ENCODE data around the gene NRXN3.

NRXN3 gene

GRCh38 chr14:79584679-79585078, 1414.5 kb downstream of the NRXN3 start:
- TF ChIP-seq CTCF (IDR thresholded peaks at IDR 0.05; ENCODE audit: poor library complexity, severe bottlenecking): peak; percentile 12
- H3K4me1 ChIP-seq (ENCODE audit: insufficient read depth, poor library complexity, severe bottlenecking): peaks cover 12% of the 10 kb centered on the region
- peak; percentile 77 for ATAC-seq (ENCODE audit: low read depth)

GRCh38 chr14:79585845-79586244, 1415.7 kb downstream of the NRXN3 start:
- peak; percentile 44; the same call in 2 of the 3 replicates for ATAC-seq (ENCODE audit: low read depth)
- Histone ChIP-seq H3K9me3 (ENCODE audit: severe bottlenecking) (no peaks in the 10 kb centered on the region), H3K4me1 (ENCODE audit: insufficient read depth, poor library complexity, severe bottlenecking) (peaks cover 12% of the 10 kb centered on the region), H3K4me3 (ENCODE audit: severe bottlenecking) (no peak overlapping the region), H3K36me3 (ENCODE audit: low read depth) (no peaks in the 10 kb centered on the region), H3K27me3 (ENCODE audit: insufficient read depth, poor library complexity, severe bottlenecking) (no peaks in the 10 kb centered on the region), H3K27ac (ENCODE audit: poor library complexity, severe bottlenecking) (no peak overlapping the region)
- DNase-seq (ENCODE audit: low spot score): no peak
- no peak for TF ChIP-seq CTCF (IDR thresholded peaks at IDR 0.05; ENCODE audit: poor library complexity, severe bottlenecking)

More at GRCh38 chr14:79584679-79585078, 1414.5 kb downstream of the NRXN3 start:
- Histone ChIP-seq H3K27me3 (ENCODE audit: insufficient read depth, poor library complexity, severe bottlenecking) (no peaks in the 10 kb centered on the region), H3K4me3 (ENCODE audit: severe bottlenecking) (no peak overlapping the region), H3K27ac (ENCODE audit: poor library complexity, severe bottlenecking) (no peak overlapping the region), H3K9me3 (ENCODE audit: severe bottlenecking) (no peaks in the 10 kb centered on the region), H3K36me3 (ENCODE audit: low read depth) (no peaks in the 10 kb centered on the region)
- DNase-seq (ENCODE audit: low spot score): no peak

GRCh38 chr14:79586416-79586815, 1416.2 kb downstream of the NRXN3 start:
- ATAC-seq (ENCODE audit: low read depth): no peak

GRCh38 chr14:79586989-79587598, 1416.9 kb downstream of the NRXN3 start:
- ATAC-seq (ENCODE audit: low read depth) (no peak), DNase-seq (ENCODE audit: low spot score) (no peak)
- Histone ChIP-seq H3K4me3 (ENCODE audit: severe bottlenecking) (no peak overlapping the region), H3K36me3 (ENCODE audit: low read depth) (no peaks in the 10 kb centered on the region), H3K27me3 (ENCODE audit: insufficient read depth, poor library complexity, severe bottlenecking) (no peaks in the 10 kb centered on the region), H3K9me3 (ENCODE audit: severe bottlenecking) (no peaks in the 10 kb centered on the region), H3K4me1 (ENCODE audit: insufficient read depth, poor library complexity, severe bottlenecking) (peaks cover 12% of the 10 kb centered on the region), H3K27ac (ENCODE audit: poor library complexity, severe bottlenecking) (no peak overlapping the region)
- TF ChIP-seq CTCF (IDR thresholded peaks at IDR 0.05; ENCODE audit: poor library complexity, severe bottlenecking): no peak

More at GRCh38 chr14:79586416-79586815, 1416.2 kb downstream of the NRXN3 start:
- TF ChIP-seq CTCF (IDR thresholded peaks at IDR 0.05; ENCODE audit: poor library complexity, severe bottlenecking): no peak
- H3K4me3 ChIP-seq (ENCODE audit: severe bottlenecking): no peak overlapping the region
- H3K9me3 ChIP-seq (ENCODE audit: severe bottlenecking): no peaks in the 10 kb centered on the region
- no peak overlapping the region for H3K27ac ChIP-seq (ENCODE audit: poor library complexity, severe bottlenecking)
- no peaks in the 10 kb centered on the region for H3K36me3 ChIP-seq (ENCODE audit: low read depth)
- DNase-seq (ENCODE audit: low spot score): no peak
- peaks cover 12% of the 10 kb centered on the region for H3K4me1 ChIP-seq (ENCODE audit: insufficient read depth, poor library complexity, severe bottlenecking)
- no peaks in the 10 kb centered on the region for H3K27me3 ChIP-seq (ENCODE audit: insufficient read depth, poor library complexity, severe bottlenecking)

- H3K27ac ChIP-seq (ENCODE audit: poor library complexity, severe bottlenecking): no peak overlapping the region
- H3K4me3 ChIP-seq (ENCODE audit: severe bottlenecking): no peak overlapping the region
- H3K36me3 ChIP-seq (ENCODE audit: low read depth): no peaks in the 10 kb centered on the region
- H3K4me1 ChIP-seq (ENCODE audit: insufficient read depth, poor library complexity, severe bottlenecking): peaks cover 12% of the 10 kb centered on the region
- ATAC-seq (ENCODE audit: low read depth) (no peak), DNase-seq (ENCODE audit: low spot score) (no peak)
- H3K9me3 ChIP-seq (ENCODE audit: severe bottlenecking): no peaks in the 10 kb centered on the region
- no peaks in the 10 kb centered on the region for H3K27me3 ChIP-seq (ENCODE audit: insufficient read depth, poor library complexity, severe bottlenecking)
- no peak for TF ChIP-seq CTCF (IDR thresholded peaks at IDR 0.05; ENCODE audit: poor library complexity, severe bottlenecking)
Observed at GRCh38 chr14:79587875-79588274, 1417.7 kb downstream of the NRXN3 start.

Measured in RWPE2 (cell line).